CD4-positive, alpha-beta T cell treated with Interleukin-4 for 1 hour (primary cell): ENCODE data around the gene TTC27.

Source experiments
- DNase-seq, 2 donors: peaks; one replicate each; pipeline ENCODE4 v3.0.0-alpha.2; 2020 to 2022

The TTC27 gene

DNA sequence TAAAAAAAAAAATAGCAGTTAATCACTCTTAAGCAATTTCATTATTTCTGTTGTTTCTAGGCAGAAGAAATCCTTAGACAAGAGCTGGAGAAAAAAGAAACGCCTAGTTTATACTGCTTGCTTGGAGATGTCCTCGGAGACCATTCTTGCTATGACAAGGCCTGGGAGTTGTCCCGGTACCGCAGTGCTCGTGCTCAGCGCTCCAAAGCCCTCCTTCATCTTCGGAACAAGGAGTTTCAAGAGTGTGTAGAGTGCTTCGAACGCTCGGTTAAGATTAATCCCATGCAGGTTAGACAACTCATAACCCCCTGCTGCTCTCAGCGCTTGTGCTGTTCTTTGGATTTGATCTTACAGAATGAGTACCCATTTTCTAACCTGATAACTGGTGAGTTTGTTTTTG, 130.4 kb downstream of the TTC27 start:
- DNase-seq = no peak

DNA sequence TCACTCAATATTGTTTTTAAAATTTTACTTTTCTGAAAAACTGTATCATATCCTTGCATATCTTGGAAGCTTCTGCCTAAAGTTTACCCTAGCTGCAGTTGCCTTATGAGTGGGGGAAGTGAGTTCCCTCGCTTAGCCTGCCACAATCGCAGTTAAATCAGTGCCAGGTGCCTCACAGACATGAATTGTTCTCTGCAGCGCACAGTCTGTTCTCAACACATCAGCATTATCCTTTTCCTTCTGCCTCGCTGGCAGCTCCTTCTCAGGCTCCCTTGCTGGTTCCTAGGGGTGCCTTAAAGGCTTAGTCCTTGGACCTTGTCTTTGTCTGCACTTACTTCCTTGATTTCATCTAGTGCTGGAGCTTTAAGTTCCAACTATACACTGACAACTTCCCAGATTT, 132.8 kb downstream of the TTC27 start:
- DNase-seq = no peak

DNA sequence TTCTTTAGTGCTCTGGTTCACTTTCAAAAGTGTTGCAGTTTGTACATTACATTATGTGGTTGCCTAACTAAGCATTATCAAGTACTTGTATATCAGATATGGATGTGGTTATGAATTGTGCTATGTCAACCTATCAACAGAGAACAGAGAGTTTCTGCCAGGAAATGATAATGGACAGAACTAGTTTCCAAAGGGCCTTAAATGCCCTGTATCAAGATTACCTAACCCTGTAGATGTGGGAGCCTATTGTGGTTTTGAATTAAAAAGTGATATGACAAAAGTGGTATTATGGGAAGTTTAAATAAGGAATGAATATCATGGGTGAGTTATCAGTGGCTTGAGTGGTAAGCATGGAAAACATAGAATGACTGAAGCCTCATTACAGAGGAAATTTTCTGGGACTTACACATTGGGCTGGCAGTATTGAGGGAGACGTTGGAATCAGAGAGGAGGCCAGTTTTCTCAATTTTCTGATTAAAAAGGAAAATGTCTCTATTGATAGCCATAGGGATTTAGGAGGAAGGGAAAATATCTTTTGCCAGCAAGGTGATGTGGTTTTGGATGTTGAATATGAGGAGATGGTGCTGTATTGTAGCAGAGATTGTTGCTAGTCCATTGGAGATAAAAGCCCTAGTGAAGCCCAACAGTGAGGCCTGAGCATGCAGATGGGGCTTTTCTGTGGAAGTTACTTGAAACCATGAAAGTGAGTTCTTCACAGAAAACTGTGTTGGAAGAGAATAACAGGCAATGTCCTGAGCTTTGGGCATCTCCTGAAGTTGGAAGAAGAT, 140.7 kb downstream of the TTC27 start:
- DNase-seq = no peak

DNA sequence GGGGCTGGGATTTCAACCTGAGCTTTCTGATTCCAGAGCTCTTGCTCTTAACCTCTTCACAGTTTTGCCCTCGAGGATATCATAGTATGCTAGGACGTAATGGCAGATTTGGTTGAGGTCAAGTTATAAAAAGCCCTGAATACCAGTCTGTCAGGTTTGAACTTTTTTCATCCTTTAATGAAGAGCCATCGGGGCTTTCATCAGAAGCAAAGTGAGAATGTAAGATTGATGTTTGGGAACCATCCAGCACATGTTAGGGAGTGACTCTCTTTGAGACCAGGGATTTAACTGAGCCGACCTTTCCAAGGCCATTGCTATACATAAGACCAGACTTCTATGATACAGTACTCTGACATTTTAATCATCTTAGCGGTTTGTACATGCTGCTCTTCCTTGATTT, 142.5 kb downstream of the TTC27 start:
- no peak for DNase-seq

DNA sequence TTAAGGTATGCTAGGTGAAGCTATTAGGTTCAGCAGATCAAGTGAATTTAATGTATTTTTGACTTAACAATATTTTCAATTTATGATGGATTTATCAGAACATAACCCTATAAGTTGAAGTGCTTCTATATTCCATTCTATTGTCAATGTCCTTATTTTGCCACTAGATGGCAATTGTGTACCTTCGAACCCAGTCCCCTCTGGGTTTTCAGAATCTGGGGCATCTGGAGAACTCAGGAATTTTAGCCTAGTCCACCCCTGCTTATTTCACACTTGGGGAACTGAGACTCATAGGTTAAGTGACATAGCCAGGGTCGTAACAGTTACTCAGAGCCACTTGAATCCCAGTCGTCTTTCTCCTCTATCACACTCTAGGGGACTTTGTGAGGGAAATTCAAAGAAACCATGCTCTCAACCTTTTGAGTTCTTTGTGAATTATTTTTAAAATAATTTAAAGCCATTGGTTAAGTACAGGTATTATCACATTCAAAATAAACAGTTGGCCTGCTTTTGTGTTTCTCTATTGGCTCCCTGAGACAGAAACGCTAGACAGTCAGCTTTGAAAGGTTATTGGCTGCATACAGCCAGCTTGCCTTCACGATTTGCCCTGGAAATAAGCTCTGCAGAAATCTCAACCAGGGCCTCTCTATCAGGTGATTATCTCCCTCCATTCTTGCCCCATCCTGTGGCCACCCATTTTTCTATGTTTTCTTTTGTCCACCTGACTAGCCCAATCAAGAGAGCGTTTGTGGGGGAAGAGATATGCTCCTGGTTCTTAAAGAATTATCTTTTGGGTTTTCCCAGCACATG, 145.0 kb downstream of the TTC27 start:
- no peak for DNase-seq

DNA sequence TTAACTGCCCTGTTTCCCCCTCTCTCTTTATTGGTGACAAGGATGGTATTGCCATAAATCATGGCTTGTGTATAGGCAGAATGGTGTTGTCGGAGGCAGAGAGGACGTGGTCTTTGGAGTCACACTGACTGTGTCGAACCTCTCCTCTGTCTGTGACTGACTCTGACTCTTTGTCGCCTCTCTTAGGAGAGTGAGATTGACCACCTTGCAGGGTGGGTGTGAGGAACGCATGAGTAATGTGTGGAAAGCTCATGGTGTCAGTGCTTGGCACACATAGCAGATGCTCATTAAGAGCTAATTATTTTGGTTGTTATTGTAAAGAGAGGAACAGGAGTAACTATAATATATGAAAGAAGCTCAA, 145.6 kb downstream of the TTC27 start:
- no peak for DNase-seq

DNA sequence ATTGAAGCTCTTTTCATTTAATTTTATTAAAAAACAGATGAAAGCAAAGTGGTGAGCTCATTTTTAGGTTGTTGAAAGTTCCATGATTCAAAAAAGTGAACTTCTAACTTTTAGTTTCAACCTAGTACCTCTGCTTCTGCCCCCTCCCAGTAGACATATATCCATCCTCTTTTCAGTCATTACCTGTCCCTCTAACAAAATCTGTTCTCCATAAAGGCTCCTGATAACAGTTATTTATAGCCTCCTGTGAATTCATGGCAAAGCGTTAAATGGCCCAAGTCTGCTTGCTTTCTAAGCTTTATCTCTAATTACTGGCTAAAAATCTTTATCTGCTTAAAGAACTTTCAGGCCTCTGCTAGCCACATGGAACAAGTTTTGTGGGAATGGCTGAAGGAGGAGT, 148.1 kb downstream of the TTC27 start:
- DNase-seq = no peak

DNA sequence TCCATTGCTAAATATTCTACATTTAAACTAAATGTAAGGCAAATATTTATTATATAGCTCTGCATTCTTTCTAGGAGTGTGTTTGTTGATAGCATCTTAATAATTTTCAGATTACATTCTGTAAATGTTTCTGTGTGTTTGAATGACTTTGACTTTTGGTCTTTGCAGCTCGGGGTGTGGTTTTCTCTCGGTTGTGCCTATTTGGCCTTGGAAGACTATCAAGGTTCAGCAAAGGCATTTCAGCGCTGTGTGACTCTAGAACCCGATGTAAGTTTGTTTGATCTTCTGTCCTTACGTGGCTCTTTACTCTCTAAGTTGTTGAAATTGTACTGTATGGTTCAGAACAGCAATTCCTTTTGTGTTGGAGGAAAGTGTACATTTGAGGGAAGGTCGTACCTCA, 149.9 kb downstream of the TTC27 start:
- no peak for DNase-seq

DNA sequence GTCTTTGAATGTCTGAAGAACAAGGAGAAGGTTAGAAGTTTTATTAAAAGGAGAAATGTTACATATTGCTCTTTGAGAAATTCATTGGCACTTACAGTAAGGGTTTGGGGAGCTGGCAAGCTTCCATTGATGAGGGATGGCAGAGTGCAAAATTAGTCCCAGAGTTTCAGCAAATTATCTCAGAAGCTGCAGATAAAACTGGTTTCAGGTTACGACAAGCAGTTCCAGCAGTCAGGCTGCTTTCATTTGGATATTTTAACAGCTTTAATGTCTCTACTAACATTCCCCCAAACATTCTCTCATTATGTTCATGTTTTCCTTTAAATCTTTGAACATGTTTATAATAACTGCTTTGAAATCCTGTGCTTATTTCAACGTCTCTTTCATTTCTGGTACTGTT, 153.1 kb downstream of the TTC27 start:
- no peak for DNase-seq

DNA sequence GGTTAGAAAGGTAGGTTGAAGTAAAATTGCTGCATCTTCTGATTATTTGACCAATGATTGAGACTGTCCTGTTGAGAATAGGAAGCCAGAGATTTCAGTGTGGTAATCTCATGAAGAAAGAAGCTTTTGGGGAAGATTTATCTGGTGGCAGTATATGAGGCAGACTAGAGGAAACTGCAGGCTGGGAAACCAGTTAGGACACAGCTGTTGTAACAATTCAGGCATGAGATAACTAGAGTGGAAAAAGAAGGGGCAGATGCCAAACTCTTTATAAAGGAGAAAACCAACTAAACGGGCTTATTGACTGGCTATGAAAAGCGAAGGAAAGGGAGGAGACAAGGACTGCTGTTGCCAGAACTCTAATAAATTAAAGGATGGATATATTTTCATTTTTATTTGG, 155.6 kb downstream of the TTC27 start:
- no peak for DNase-seq

DNA sequence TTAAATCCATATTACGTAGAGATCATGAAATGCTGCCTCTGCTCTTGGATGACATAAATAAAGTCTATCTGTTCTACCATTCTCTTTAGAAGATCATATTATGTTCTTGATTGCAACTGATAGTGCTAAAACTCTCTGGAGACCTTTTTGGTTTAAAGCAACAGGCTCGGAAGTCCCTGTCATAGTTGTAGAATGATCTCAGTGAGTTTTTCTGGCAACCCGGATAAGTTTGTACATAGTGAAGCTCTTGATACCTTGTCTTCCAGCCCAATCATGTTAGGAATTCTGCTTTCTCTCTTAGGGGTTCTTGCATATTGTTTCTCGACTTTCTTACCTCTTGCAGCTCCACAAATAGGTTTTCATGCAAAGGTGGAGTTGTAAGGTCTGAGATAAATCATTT, 156.1 kb downstream of the TTC27 start:
- DNase-seq = no peak

DNA sequence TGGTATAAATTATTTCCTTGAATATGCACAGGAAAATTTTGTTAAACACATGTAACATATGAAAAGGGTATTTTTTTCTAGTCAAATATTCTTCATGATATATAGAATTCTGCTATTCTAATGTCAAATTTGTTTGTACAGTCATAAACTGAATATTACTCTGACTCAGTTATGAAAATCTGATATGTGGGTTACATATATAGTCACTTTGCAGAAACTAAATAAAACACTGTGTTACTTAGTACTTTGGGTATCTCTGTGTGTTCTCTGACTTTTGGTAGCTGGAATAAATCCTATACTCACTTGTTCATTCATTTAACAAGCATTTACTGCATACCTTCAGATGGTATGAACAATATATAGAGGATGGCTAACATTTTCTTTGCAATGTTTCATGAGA, 159.4 kb downstream of the TTC27 start:
- no peak for DNase-seq

DNA sequence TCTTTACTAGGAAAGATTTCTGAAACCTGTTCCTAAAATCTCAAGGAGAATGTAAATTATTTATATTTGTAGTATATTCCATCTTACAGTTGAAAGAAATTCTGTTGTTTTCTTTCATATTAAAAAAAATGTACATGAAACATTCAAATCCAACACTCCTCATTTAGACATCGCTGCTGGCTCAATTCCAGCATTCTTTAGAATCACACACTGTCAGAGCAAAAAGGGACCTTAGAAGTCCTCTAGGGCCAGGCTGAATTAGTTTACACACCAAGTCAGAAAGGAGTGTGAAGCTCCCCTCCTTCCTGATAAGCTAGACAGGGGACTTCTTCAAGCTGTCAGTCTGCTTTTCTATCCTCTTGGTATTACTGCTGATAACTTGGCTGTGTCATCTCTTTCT, 160.3 kb downstream of the TTC27 start:
- no peak for DNase-seq

DNA sequence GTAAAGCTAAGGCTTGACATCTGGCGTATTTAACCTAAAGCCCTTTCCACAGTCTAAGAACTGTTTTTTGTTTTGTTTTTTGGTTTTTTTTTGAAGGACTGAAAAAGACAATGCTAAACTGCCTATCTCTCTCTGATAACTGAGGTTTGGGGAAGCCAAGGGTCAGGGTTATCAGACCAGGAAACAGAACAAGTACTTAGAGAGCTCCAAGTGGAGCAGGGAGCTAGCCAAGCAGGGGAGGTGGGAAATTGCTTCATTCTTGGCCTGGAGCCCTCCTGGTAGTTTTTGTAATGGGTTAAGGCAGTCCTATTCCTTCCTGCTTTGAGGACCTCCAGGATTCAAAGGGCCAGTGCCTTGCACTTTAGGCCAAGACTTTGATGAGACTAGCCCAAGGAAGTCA, 164.6 kb downstream of the TTC27 start:
- DNase-seq = no peak

DNA sequence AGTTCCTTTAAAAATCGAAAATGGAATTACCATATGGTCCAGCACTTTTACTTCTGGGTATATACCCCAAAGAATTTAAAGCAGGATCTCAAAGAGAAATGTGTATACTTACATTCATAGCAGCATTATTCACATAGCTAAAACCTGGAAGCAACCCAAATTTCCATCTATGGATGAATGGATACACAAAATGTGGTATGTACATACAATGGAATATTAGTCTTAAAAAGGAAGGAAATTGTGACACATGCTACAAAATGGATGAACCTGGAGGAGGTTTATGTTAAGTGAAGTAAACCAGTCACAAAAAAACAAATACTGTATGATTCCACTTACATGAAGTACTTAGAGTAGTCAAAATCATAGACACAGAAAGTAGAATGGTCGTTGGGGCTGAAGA, 171.0 kb downstream of the TTC27 start:
- DNase-seq = no peak

DNA sequence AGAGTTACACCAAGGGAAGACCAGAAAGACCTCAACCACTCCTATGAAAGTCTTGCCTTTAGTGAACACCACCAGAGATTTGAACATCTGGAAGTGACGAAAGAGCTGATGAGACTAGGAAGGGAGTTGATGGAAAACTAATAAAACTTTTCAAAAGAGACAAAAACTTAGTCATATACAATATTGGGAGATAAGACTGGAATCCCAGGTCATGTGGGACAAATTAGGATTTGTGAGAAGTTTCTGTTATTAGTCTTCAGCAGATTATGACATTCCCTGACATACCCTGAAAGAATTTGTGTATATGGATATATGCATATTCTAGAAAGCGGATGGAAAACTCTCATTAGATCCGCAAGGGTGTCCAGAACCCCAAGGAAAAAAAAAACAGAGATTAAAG, 173.9 kb downstream of the TTC27 start:
- no peak for DNase-seq

DNA sequence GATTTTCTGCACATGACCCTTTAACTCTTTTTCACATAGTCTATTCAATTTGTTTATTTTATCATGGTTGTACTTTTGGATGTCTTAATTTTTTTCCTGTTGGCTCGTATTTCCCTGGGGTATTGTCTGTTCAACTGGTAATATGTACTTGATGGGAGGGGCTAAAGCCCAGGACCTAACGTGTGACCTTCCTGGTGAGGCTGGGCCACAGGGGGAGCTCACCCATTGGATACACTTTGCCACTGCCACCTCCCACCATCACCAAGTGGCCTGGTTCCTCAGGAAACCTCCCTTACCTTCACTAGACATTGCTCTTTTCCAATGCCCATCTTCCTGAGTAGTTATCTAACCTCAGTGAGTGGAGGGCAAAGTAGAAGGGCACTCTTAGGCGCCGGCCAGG, 175.0 kb downstream of the TTC27 start:
- no peak for DNase-seq

DNA sequence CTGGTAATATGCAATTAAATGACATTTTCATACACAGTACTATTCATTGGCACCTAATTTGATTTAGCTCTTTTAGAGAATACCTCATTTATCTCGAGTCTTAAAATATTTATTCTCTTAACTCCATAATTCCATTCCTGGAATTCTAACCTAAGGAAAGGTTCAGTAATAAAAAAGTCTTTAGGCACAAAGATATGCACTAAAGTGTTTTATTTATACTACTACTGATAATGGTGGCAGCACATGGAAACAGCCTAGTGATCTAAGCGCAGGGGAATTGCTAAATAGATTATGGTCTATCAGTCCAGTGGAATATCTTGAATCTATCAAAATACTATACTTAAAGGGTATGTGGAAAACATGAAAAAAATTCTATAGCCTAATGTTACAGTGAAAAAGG, 176.4 kb downstream of the TTC27 start:
- no peak for DNase-seq

DNA sequence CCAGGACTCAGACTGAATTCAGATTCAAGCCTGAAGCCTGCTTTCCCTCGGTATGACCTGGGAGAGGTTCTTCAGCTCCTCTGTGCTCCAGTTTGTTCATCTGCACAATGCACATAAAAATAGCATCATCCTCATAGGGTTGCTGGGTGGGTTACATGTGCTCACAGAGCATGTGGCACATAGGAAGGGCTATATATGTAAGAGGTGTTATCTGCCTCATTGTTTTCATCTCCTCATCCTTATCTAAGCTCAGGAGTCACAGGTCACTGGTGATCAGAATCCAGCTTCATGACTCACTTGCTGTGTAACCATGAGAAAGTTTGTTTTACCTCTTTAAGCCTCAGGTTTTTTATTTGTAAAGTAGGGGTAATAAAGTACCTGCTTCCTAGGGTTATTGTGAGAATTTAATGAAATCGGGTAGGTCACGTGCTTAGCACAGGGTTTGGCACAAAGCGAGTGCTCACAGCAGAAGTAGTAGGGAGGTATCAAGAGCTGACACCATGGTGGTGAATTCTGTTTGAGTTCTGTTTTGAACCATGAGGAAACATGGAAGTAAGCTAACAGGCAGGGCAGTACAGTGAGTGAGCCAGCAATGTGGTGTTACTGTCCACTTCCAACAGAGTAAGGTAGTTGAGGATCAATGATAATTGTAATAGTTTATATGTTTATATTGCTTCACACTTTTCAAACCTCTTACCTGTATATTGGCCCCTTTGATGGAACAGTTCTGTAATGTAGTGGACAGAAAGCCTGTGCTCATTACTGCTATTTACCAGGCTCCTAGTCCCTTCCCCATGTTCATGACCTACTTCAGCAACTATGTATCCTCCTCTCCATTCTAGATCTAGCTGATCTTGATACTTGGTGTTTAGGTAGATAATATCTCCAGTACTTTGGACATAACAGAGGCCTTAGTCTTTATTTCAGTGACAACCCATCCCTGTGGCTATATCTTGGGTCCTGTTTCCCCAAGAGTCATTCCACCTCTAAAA, 177.6 kb downstream of the TTC27 start:
- no peak for DNase-seq

DNA sequence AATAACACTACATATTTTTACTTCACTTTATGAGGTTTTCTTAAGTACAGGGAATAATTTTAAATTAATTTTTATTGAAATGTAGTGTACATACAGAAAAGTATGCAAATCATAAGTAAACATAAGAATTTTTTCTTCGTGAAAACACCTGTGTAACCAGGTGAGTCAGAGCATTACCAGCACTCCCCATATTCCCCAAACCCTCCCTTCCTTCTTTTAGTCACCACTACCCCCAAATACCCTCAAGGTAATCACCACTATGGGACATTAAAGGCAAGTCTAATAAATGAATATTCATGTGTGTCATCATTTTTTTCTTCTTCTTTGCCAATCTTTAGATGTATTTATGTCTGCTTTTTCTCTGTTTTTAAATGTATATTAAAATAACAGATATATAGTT, 179.0 kb downstream of the TTC27 start:
- no peak for DNase-seq

DNA sequence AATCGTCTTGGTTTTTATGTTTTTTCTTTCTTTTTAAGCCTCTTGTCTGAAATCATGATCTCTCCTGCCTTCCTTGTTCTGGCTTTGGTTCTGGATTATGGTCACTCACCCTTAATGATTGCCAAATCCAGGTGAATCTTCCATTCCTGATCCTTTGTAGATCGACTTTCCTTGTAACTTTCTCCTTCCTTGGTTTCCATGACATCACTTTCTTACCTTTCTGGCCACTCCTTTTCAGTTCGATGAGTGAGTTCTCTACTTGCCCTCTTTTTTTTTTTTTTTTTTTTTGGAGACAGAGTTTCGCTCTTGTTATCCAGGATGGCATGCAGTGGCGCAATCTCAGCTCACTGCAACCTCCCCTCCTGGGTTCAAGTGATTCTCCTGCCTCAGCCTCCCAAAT, 179.8 kb downstream of the TTC27 start:
- no peak for DNase-seq

DNA sequence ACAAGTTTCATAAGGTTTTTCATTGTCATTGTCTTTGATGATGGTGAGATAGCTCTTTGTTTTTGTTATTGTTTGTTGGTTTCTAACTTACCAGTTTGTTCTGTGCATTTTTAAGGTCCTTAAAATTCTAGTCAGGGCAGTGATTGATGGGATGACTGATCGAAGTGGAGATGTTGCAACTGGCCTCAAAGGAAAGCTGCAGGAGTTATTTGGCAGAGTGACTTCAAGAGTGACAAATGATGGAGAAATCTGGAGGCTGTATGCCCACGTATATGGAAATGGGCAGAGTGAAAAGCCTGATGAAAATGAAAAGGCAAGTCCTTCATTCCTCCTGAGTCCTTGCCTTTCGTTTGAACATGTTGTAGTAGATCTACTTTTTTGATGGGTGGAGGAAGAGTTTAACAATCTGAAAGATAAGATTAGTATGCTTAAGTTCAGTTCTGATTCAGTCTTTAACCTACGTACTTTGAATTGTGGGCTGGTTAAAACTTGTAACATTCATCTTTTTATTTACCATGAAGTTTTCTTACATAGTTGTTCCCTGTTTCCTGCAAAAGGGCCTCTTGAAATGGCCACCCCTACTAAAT, 183.2 kb downstream of the TTC27 start:
- no peak for DNase-seq

DNA sequence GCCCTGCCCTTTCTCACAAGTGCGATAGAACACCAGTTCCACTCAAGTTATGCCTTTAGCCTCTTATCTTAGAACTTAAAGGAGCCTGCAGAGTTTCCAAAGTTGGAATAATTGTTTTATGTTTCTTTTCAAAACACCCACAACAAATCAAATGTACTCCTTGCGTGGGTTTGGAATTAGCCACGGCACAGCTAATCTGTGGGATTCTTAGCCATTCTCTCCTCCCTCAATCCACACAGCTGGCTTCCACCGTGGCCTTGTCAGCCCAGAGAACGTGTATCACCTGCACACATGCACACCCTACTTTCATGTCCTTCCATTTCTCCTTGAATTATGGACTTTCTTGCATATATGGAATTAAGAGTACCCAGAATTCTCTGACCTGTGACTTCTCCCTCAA, 183.8 kb downstream of the TTC27 start:
- DNase-seq = no peak
